Tibial nerve (tissue), 4 donors: Measurements from ENCODE around the gene SLC25A47.

Experiments used
- CTCF ChIP-seq, 5 experiments: fragments of 200-600 bp in 3 of 5; fragments of 450-650 bp in 2 of 5; sonication (generic) in 3 of 5; IDR thresholded peaks; one replicate each; pipeline ENCODE4 v1.5.1; 2016 to 2019; ENCODE audit warnings: antibody characterized with exemption in 5 of 5, mild to moderate bottlenecking in 3 of 5, moderate library complexity in 2 of 5
- EP300 ChIP-seq, 2 donors: sonication (generic); formaldehyde crosslinking; IDR thresholded peaks; one replicate each; pipeline ENCODE4 v1.6.1; 2017; ENCODE audit warnings: antibody characterized with exemption in 2 of 2, mild to moderate bottlenecking in 1 of 2
- POLR2A ChIP-seq, 2 donors: fragments of 450-650 bp; IDR thresholded peaks; one replicate each; pipeline ENCODE4 v1.6.1; 2017; ENCODE audit warnings: antibody characterized with exemption in 2 of 2, mild to moderate bottlenecking in 2 of 2, moderate library complexity in 2 of 2

GRCh38 chr14:100325231-100325632, 2.1 kb downstream of the SLC25A47 start:
- TF ChIP-seq CTCF (IDR thresholded peaks at IDR 0.05) (no peak), POLR2A (IDR thresholded peaks at IDR 0.05) (no peak), EP300 (IDR thresholded peaks at IDR 0.05) (no peak)
